NCI-H2196 (cell line): ENCODE results near the gene PTPRH.

ENCODE experiments used
- DNase-seq: peaks from one replicate; lab custom pipeline; 2025; ENCODE audit not compliant: unreplicated experiment; lab: John Stamatoyannopoulos, UW

PTPRH gene

DNA sequence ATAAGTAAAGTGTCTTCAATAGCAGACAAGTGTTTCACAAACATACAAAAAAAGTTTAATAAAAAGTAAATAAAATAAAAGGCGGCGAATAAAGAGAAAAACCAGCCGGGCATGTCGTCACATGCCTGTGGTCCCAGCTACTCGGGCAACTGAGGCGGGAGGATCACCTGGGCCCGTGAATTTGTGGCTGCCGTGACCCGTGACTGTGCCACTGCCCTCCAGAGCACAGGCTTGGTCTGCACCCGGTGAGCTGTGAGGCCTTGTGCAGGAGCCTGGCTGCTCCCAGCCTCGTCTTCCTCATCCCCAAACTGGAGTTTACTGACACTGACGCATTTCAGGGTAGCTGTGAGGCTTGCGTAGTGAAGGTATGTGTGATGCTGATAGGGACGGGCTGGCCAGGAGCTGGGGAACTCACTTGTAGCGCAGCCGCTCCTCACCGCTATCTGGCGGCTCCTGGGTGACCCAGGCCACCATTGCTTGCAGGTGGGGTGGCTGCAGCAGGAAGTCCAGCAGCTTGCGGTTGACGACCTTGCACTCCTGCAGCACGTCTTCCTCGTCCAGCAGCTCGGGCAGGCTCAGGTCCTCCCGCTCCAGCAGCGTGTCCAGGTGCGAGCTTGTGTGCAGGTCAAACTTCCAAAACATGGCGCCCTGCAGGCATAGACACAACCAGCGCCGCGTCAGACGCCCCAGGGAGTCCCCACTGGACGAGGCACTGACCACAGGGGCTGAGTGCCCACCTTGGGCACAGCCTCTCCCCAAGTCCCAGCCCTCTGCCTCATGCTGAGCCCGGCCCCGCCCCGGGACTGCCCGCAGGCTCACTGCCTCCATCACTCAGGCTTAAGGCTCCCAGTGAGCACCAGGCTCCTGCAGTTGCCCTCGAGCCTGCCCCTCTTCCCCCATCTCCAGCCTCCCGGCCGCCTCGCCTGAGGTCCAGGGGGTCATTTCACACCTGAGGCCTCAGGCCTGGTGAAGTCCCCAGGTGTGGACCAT is 37.5 kb upstream of the PTPRH start:
- no peak for DNase-seq

GRCh38 chr19:55245236-55245904 is 36.1 kb upstream of the PTPRH start:
- no peak for DNase-seq

GRCh38 chr19:55244004-55244680 is 34.8 kb upstream of the PTPRH start:
- no peak for DNase-seq

GRCh38 chr19:55242517-55242916 is 33.2 kb upstream of the PTPRH start:
- DNase-seq: no peak

- no peak for DNase-seq
Observed at GRCh38 chr19:55241935-55242464, 32.7 kb upstream of the PTPRH start.

DNA sequence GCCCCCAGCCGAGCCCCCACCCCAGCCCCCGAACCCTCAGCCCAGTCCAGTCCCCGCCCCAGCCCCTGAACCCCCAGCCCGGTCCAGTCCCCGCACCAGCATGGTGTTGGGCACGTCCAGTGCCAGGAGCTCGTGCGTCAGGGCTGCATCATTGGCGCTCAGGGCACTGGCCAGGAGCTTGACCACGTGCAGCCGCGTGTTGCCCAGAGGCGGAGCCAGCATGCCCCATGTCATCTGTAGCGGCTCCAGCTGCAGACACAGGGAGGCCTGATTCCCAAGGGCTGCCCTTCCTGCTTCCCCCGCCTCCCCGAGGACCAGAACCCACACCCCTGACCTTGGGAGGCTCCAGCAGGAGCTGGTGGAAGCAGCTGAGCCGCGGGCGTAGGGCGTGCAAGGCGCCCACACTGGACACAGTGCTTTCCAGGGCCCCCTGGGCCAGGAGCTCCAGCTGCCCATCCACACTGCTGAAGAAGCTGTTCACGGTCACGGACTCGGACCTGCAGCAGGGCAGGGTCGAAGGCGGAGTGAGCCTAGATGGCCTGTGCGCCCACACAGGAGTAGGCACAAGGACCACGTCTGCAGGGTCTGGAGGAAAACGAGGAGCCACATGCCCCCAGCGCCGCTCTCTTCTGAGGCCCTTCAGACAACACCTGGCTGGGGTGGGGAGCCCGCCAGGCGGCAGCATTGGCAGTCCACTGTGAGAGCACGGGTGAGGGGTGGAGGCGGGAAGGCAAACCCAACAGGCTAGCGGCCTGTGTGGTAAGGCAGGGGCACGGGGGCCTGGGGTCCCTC is 32.0 kb upstream of the PTPRH start:
- no peak for DNase-seq

GRCh38 chr19:55240713-55241020 is 31.4 kb upstream of the PTPRH start:
- DNase-seq: no peak

DNA sequence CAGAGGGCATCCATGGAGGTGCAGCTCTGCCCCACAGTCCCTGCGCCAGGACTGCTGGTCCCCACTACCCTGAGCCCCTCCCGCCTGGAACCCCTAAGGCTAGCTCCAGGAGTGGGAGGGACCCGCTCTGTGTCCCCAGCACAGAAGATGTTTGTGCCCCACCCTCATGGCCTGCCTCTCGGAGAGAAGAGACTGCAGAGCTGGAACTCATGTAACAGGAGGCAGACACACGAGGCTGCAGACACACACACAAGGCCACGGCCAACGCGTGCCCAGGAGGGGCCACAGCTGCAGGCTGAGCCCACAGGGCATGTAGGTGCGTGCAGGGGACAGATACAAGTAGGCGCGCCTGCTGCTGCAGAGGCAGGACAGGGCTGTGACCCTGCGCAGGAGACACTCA is 29.7 kb upstream of the PTPRH start:
- DNase-seq: no peak

DNA sequence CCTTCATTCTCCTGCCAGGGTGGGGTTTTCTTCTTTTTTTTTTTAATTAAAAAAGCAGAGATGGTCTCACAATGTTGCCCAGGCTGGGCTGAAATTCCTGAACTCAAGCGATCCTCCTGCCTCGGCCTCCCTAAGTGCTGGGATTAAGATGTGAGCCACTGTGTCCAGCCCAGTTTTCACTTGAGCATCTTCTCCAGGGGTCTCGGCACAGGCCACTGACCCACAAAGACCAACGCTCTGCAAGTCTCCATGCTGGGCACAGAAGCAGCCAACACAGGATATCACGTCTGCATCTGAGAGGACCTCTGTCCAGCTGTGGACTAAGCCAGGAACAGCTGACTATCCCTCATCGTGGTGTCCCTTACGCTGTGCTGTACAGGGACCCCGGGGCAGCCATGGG is 28.7 kb upstream of the PTPRH start:
- no peak for DNase-seq

- DNase-seq: no peak
Observed at GRCh38 chr19:55232986-55233385, 23.7 kb upstream of the PTPRH start.

DNA sequence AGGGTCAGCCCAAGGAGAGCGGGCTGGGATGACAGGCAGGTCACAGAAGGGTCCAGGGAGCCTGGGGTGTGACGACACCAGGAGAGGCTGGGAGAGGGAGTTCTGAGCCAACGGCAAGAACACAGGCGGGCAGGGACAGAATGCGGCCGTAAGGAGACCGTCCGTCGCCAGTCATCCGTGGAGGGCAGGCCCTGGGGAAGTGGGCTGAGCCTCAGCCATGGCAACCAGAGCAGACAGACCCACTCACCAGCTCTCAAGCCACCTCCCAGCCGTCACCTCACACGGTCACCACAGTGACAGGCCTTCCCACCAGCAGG is 22.9 kb upstream of the PTPRH start:
- no peak for DNase-seq

DNA sequence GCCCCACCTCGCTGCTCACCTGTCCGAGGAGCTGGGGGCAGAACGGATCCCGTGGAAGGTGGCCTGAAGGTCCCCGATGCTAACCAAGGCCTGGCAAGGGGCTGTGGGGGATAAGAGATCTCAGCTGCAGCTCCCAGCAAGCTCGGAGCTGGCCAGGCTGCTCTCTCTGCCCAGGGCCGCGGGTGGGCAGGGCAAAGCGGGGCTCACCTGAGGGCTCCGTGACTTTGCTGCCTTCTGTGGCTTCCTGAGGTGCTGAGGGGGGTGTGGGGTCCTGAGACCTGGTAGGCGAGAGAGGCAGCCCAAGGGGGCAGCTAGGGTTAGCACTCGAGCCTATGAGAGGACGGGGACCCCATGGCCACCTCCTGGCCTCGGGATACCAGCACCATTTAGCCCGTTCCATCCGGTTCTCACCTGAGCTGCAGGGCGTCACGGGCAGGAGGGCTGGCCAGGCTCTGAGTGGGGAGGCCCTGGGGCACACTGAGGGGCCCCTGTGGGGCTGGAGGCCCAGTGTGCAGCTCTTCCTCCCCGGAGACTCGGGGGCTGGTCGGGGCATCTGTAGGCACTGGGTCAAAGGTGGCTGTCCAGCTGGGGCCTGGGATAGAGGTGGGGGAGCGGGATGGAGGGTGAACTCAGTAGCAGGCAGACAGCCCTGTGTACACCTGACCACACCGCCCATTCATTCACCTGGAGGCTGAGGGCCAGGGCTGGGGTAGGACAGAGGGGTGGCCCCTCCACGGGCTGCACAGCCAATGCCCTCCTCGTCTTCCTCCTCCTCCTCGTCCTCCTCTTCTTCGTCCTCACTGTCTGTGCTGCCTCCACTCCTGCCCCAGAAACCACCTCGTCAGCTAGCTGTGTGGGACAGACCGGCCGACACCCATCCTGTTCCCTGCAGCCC is 22.3 kb upstream of the PTPRH start:
- DNase-seq: no peak

DNA sequence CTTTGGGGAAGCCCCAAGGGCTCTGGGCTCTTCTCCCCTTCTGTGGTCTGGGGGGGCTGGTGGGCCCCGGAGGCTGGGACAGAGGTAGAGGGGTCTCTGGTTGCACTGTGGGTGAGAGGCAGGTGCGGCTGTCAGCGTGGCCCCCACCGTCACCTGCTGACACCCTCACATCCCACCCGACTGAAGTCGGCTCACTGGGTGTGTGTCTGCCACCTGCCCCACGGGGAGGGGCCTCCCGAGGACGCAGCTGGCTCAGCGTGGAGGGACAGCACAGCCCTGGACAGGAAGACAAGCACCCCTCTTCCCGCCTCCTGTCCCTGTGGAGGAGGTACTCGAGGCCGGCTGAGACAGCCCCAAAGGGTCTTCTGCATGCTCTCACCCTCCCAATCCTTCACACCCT is 21.5 kb upstream of the PTPRH start:
- DNase-seq: no peak

GRCh38 chr19:55230329-55230728 is 21.0 kb upstream of the PTPRH start:
- no peak for DNase-seq

DNA sequence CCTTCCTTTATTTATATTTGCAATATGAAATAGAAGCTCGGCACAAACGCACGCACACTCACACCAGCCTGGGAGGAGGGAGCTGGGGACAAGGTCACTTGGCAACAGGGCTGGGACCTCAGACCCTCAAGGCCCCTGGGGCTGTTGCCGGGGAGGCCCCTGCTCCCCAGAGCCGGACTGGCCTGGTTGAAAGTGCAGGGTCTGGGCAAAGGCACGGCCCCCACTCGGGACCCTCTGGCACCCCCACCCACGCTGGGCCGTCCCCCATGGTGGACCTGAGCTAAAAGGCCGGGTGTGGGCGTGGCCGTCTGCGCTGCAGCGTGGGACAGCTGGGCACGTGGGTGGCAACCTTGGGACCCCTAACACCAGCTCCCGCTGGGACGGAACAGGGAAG is 20.5 kb upstream of the PTPRH start:
- DNase-seq: no peak

- no peak for DNase-seq
Observed at GRCh38 chr19:55229145-55229788, 20.0 kb upstream of the PTPRH start.

- DNase-seq: no peak
Observed at GRCh38 chr19:55228403-55229031, 19.2 kb upstream of the PTPRH start, which contains the start of gene TMEM86B. Gene TMEM86B, minus strand, starts transcription at chr19:55228763. Its CDS starts 22 bp downstream, at chr19:55228741.

GRCh38 chr19:55228015-55228391 is 18.7 kb upstream of the PTPRH start:
- DNase-seq: no peak
